ENCODE data around the gene ZNF154. TPM values are rescaled to one million over a fixed set of nuclear protein-coding genes. Genes with fewer than 3 reads are reported as not detected.

The ZNF154 gene
- 4.2 and 4.9 TPM in 2 replicates for total RNA-seq

GRCh38 chr19:57708641-57709361, at the start of gene ZNF154:
Gene ZNF154 (minus strand): TSS chr19:57709204. CDS start chr19:57708971, 233 bp downstream.

GRCh38 chr19:57746580-57747471, 37.8 kb upstream of the ZNF154 start, which contains the start of gene ZNF776:
Gene ZNF776 (plus strand): TSS chr19:57746815. CDS start chr19:57747059, 244 bp downstream.

GRCh38 chr19:57668635-57669034, 40.4 kb downstream of the ZNF154 start, which contains the start of gene ZSCAN4:
Gene ZSCAN4 (plus strand): TSS chr19:57668935. CDS start chr19:57676146, 7,211 bp downstream.

Other genes with a start within 250 kb of the ZNF154 start
- 15.7 and 17.4 TPM in 2 replicates for gene ZNF772, start 231.6 kb downstream of the ZNF154 start, total RNA-seq
- gene ZNF419, start 221.5 kb downstream of the ZNF154 start, total RNA-seq = 10.9 and 21.7 TPM in 2 replicates
- 25.4 and 28.5 TPM in 2 replicates for gene ZNF773, start 209.3 kb downstream of the ZNF154 start, total RNA-seq
- gene ZNF549, start 181.8 kb downstream of the ZNF154 start, total RNA-seq = 5.3 and 6.2 TPM in 2 replicates
- gene ZNF550, start 149.3 kb downstream of the ZNF154 start, total RNA-seq = 9.2 and 10.7 TPM in 2 replicates
- 3.9 and 4.9 TPM in 2 replicates for gene ZNF416, start 130.3 kb downstream of the ZNF154 start, total RNA-seq
- gene ZIK1, start 125.1 kb downstream of the ZNF154 start, total RNA-seq = 3.9 and 6.2 TPM in 2 replicates
- gene ZNF530, start 109.3 kb downstream of the ZNF154 start, total RNA-seq = 2.1 and 3.0 TPM in 2 replicates
- gene ZNF134, start 95.0 kb downstream of the ZNF154 start, total RNA-seq = 17.9 and 21.1 TPM in 2 replicates
- gene ZNF211, start 76.0 kb downstream of the ZNF154 start, total RNA-seq = 11.6 and 11.8 TPM in 2 replicates
- 0.37 TPM in 1 of 2 replicates, not detected in the other for gene ZSCAN4, start 40.3 kb downstream of the ZNF154 start, total RNA-seq
- gene ZNF551, start 27.2 kb downstream of the ZNF154 start, total RNA-seq = 3.6 and 5.3 TPM in 2 replicates
- gene ZNF671, start 18.4 kb upstream of the ZNF154 start, total RNA-seq = 7.4 and 8.6 TPM in 2 replicates
- 10.4 and 12.1 TPM in 2 replicates for gene ZNF776, start 37.6 kb upstream of the ZNF154 start, total RNA-seq
- 17.4 and 21.4 TPM in 2 replicates for gene ZNF586, start 60.5 kb upstream of the ZNF154 start, total RNA-seq
- 6.1 and 11.9 TPM in 2 replicates for gene ZNF552, start 105.7 kb upstream of the ZNF154 start, total RNA-seq
- 26.7 and 31.7 TPM in 2 replicates for gene ZNF587B, start 121.1 kb upstream of the ZNF154 start, total RNA-seq
- 48.7 and 61.1 TPM in 2 replicates for gene ZNF587, start 140.7 kb upstream of the ZNF154 start, total RNA-seq
- gene ZNF814, start 179.8 kb upstream of the ZNF154 start, total RNA-seq = 4.5 and 7.2 TPM in 2 replicates
- 23.2 and 23.4 TPM in 2 replicates for gene ZNF417, start 207.4 kb upstream of the ZNF154 start, total RNA-seq
- gene ZNF418, start 226.2 kb upstream of the ZNF154 start, total RNA-seq = 5.9 and 6.4 TPM in 2 replicates
- gene ZNF256, start 238.5 kb upstream of the ZNF154 start, total RNA-seq = 3.3 and 3.6 TPM in 2 replicates

Data from smooth muscle cell of the umbilical artery (primary cell).